ENCODE measurements around the gene ABCB1.
"Not testable (repeated sequence)": the region's sequence is repeated elsewhere in the genome, so short reads cannot be mapped to it uniquely, and the experiment has no call there.

The ABCB1 gene

GRCh38 chr7:87575521-87575920 lies 25.2 kb downstream of the ABCB1 start:
- DNase-seq (ENCODE audit: low read depth) = no peak

GRCh38 chr7:87574630-87575029 lies 26.1 kb downstream of the ABCB1 start:
- DNase-seq (ENCODE audit: low read depth) = no peak

- not testable (repeated sequence) for DNase-seq (ENCODE audit: low read depth)
Observed at GRCh38 chr7:87572513-87572912, 28.2 kb downstream of the ABCB1 start.

DNA sequence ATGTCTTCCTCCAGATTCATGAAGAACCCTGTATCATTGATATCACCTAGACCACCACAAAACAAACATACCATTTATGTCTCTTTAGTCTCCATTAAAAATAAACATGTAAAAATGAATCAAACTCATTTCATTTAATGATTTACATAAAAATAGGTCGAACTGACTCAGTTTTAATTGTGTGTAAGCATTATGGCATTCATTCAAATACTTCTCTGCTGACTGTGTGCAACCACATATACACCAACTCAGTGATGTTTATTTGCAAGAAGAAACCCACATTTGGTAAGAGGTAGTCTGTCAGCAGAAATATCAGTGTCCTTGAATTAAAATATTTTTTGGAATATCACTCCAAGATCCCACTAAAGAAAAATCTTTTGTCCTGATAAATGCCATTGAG lies 30.5 kb downstream of the ABCB1 start:
- no peak for DNase-seq (ENCODE audit: low read depth)

GRCh38 chr7:87567052-87567451 lies 33.6 kb downstream of the ABCB1 start:
- no peak for DNase-seq (ENCODE audit: low read depth)

- DNase-seq (ENCODE audit: low read depth) = no peak
Observed at GRCh38 chr7:87566311-87566900, 34.3 kb downstream of the ABCB1 start.

DNA sequence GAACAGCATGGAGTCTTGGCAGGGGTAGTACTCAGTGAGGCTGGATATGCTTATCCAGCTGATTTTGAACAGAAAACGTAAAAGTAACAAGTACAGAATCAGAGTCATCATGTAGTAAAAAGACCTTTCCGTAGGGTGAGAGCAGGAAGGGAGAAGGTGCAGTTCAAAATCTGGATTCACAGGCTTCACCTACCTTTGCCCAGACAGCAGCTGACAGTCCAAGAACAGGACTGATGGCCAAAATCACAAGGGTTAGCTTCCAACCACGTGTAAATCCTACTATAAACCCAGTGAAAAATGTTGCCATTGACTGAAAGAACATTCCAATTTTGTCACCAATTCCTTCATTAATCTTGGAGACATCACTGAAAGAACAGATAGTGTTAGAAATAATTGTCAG lies 34.8 kb downstream of the ABCB1 start:
- no peak for DNase-seq (ENCODE audit: low read depth)

DNA sequence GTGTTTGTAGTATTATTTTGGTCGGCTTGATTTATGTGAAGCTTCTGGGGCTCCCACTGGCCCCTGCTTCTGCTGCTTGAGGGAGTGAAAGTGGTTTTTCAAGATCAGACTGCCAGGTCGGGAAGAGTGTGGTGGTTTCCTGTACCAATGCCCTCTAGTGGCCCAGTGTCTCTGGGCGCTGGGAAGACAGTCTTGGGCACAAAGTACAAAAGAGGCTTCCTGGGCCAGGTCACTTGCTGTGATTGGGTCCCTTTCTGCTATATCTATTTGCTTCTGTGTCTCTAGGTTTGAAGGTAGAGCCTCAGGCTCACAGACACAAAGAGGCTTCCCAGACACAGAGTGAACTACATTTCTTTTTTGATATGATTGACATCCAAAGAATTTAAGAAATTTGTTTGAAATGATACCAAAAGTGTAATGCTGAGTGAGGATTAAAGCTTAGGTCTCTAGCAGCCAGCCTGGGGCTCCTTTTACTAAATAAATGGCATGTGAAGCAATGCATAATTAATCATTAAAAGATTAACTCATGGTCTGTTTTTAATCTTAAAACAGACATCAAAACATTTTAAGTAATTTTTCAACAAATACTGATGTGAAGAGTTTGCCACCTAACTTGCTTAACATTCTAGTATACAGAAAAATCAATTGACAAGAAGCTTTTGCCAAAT lies 36.3 kb downstream of the ABCB1 start:
- DNase-seq (ENCODE audit: low read depth) = no peak

GRCh38 chr7:87561702-87562101 lies 39.0 kb downstream of the ABCB1 start:
- DNase-seq (ENCODE audit: low read depth) = no peak

- no peak for DNase-seq (ENCODE audit: low read depth)
Observed at GRCh38 chr7:87561102-87561501, 39.6 kb downstream of the ABCB1 start.

DNA sequence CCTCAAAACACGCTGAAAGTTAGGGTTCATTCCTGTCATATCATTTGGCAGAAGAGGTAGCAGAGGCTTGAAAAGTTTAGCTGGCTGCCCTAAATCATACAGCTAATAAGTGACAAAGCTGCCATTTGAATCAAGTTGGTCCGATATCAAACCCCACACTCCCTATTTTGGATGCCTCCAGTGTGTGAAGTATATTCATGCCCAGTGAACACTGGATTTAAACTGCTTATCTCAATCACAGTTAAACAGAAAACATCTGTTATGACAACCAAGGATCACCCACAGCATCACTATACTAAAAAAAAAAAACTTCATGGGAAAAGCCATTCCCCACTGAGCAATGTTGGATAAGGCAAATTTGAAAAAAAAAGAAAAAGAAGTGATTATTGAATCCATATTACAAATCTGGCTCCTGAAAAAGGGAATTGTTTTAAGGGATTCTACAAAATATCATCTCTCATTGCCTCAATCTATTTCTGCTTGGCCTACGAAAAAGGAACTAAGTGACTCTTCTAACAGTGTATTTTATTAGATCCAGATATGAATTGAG lies 48.3 kb downstream of the ABCB1 start:
- no peak for DNase-seq (ENCODE audit: low read depth)

DNA sequence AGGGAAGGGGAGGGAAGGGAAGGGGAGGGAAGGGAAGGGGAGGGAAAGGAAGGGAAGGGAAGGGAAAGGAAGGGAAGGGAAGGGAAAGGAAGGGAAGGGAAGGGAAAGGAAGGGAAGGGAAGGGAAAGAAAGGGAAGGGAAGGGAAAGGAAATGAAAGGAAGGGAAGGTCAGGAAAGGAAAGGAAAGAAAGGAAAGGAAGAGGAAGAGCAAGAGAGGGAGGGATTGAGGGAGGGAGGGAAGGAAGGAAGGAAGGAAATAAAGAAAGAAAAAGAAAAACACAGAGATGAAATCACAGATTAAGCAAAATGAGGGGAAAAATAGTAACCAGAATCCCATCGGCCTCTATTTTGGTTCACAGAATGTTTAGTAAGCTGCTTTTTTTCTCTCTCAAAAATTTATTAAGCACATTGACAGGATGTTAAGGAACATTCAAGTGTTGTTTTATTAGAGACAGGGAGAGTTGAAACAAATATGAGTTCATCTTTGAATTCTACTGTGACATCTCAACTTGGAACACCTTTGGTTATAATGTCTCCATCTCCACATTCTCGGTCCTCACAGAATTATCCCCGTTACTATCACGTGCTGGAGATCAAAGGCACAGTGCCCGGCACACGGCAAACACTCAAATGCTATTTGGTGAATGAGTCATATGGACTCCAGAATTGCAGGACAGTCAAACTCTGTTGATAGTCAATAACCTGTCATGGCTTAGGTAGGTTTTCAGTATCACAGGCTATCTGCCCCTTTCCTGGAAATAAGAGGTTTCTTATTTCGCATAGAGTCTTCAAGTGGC lies 52.4 kb downstream of the ABCB1 start:
- no peak for DNase-seq (ENCODE audit: low read depth)

GRCh38 chr7:87545760-87546159 lies 54.9 kb downstream of the ABCB1 start:
- no peak for DNase-seq (ENCODE audit: low read depth)

- no peak for DNase-seq (ENCODE audit: low read depth)
Observed at GRCh38 chr7:87543623-87544022, 57.1 kb downstream of the ABCB1 start.

- no peak for DNase-seq (ENCODE audit: low read depth)
Observed at GRCh38 chr7:87541648-87542047, 59.0 kb downstream of the ABCB1 start.

GRCh38 chr7:87538052-87538451 lies 62.6 kb downstream of the ABCB1 start:
- no peak for DNase-seq (ENCODE audit: low read depth)

- no peak for DNase-seq (ENCODE audit: low read depth)
Observed at GRCh38 chr7:87534072-87534471, 66.6 kb downstream of the ABCB1 start.

DNA sequence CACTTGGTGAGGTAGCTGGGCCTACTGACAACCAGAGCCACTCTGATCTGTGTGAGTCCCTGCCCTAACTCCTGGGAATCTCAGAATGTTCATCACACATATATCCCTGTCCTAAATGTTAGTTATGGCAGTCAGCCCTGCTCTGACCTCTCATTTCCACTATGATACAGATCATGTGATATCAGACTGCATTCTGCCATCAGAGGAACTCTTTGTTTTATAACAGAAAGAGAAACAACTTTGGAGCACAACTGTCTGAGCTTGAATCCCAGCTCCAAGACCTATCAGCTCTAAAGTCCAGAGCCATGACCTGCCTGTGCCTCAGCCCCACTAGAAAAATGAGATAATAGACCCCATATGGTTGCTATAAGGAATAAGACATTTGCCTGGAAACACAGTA lies 70.6 kb downstream of the ABCB1 start:
- DNase-seq (ENCODE audit: low read depth) = no peak

- DNase-seq (ENCODE audit: low read depth) = no peak
Observed at GRCh38 chr7:87528730-87529129, 72.0 kb downstream of the ABCB1 start.

DNA sequence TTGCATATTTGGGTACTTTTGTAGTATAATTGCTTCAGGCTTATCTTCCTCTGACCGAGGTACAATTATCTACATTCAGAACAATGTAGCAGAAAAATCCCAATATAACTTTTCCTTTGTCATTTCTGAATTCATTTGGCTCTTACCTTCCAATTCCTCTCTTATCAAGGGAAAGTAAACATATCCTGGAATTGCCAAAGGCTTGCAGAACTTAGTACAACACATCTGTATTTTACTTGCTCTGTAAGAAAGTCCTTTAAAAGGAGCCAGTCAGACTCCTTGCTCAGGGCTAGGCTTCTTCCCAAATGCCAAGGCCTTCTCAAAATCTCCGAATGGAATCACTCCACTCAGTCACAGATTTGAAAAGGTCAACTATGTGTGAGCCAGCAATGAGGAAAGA lies 81.9 kb downstream of the ABCB1 start:
- DNase-seq (ENCODE audit: low read depth) = no peak

DNA sequence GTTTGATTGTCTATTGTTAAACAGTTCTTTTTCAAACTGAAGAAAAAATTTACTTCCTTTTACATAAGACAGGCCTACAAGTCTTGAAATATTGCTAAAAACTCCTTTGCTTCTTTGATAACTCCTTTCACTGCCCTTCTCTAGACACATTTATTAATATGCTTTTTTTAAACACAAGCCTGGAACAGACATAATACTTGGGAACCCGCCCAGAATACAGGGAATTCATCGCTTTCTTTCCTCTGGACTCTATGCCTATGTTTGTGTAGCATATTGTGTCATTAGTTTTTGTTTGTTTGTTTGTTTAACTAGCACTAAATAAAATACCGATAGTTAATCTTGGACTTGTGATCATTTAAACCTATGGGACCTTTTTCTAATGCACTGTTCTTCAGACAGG lies 82.8 kb downstream of the ABCB1 start:
- DNase-seq (ENCODE audit: low read depth) = no peak

DNA sequence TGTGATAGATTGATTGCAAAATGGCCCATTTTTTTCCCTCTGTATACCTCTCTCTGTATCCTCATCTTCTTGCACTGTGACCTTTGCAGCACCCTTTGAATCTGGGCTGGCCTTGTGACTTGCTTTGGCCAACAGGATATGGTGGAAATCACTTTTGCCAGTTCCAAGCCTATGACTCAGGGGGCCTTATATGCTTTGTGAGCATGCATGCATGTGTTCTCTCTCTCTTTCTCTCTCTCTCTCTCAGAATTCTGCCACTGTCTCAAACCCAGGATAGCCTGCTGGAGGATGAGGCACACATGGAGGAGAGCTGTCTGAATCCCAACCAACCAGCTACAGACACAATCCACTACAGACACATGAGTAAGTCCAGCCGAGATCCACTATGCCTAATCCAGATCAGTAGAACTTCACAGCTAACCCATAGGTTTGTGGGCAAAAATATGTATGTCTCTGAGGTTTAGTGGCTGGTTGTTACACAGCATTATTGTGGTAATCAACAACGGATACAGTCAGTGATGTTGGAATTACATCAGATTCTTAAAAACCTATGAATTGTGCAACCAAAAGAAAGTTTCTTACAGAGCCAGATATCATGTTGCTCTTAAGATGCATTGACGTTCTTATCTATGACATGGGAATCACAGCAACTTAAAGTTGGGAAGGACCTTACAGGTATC lies 83.4 kb downstream of the ABCB1 start:
- no peak for DNase-seq (ENCODE audit: low read depth)
